Liver (tissue), 9 donors: ENCODE measurements around the gene ULBP1. TPM values are rescaled to one million over a fixed set of nuclear protein-coding genes. Genes with fewer than 3 reads are reported as not detected.

Experiments used
- DNase-seq: peaks from one replicate; pipeline ENCODE4 v3.0.0-alpha.2; 2017; ENCODE audit warnings: low spot score
- H3K27ac ChIP-seq, 2 donors: one replicate each; pipeline ENCODE4 v1.7.0; 2013; ENCODE audit warnings: inconsistent platforms in 2 of 2, low read length in 2 of 2, control low read depth in 1 of 2, low read depth in 1 of 2, mild to moderate bottlenecking in 1 of 2
- H3K27me3 ChIP-seq, 4 donors: one replicate each; pipeline versions ENCODE4 v1.6.1 to v1.7.0; 2013; ENCODE audit warnings: low read length in 3 of 4, inconsistent platforms in 1 of 4, mild to moderate bottlenecking in 1 of 4, moderate library complexity in 1 of 4; ENCODE audit not compliant: control insufficient read depth in 4 of 4, insufficient read depth in 4 of 4
- H3K36me3 ChIP-seq, 4 donors: one replicate each; pipeline versions ENCODE4 v1.6.1 to v1.7.0; 2013; ENCODE audit warnings: low read length in 3 of 4, mild to moderate bottlenecking in 3 of 4, low read depth in 1 of 4, moderate library complexity in 1 of 4; ENCODE audit not compliant: control insufficient read depth in 4 of 4, insufficient read depth in 3 of 4
- H3K4me1 ChIP-seq, 4 donors: one replicate each; pipeline versions ENCODE4 v1.6.1 to v1.7.0; 2013; ENCODE audit warnings: low read length in 3 of 4, mild to moderate bottlenecking in 3 of 4, moderate library complexity in 1 of 4; ENCODE audit not compliant: control insufficient read depth in 4 of 4, insufficient read depth in 4 of 4
- H3K4me3 ChIP-seq, 3 donors: one replicate each; pipeline versions ENCODE4 v1.6.1 to v1.7.0; 2013; ENCODE audit warnings: low read length in 3 of 3, control low read depth in 1 of 3, low read depth in 1 of 3, mild to moderate bottlenecking in 1 of 3
- H3K9ac ChIP-seq, 2 donors: one replicate each; pipeline ENCODE4 v1.7.0; 2013; ENCODE audit warnings: low read length in 2 of 2, mild to moderate bottlenecking in 2 of 2, moderate library complexity in 2 of 2, control low read depth in 1 of 2, low read depth in 1 of 2
- H3K9me3 ChIP-seq, 4 donors: one replicate each; pipeline versions ENCODE4 v1.6.1 to v1.7.0; 2013; ENCODE audit warnings: low read length in 3 of 4; ENCODE audit not compliant: control insufficient read depth in 4 of 4
- EGR1 ChIP-seq, 2 donors: IDR thresholded peaks; 2 replicates each; pipeline ENCODE4 v1.6.1; 2016 to 2018; ENCODE audit warnings: antibody characterized with exemption in 2 of 2, low read depth in 2 of 2
- FOXA1 ChIP-seq: IDR thresholded peaks from 2 replicates; pipeline ENCODE4 v1.6.1; 2016; ENCODE audit warnings: antibody characterized with exemption
- FOXA2 ChIP-seq: IDR thresholded peaks from 2 replicates; pipeline ENCODE4 v1.6.1; 2016; ENCODE audit warnings: antibody characterized with exemption
- GABPA ChIP-seq, 2 donors: IDR thresholded peaks in 1 of 2; conservative IDR thresholded peaks in 1 of 2; 2 replicates each; pipeline ENCODE4 v1.6.1; 2016; ENCODE audit warnings: antibody characterized with exemption in 2 of 2, mild to moderate bottlenecking in 1 of 2, moderate library complexity in 1 of 2
- HNF4A ChIP-seq, 2 donors: conservative IDR thresholded peaks; 2 replicates each; pipeline ENCODE4 v1.6.1; 2016; ENCODE audit warnings: antibody characterized with exemption in 2 of 2, mild to moderate bottlenecking in 2 of 2
- HNF4G ChIP-seq: IDR thresholded peaks from 2 replicates; pipeline ENCODE4 v1.6.1; 2016; ENCODE audit warnings: antibody characterized with exemption
- JUND ChIP-seq, 2 donors: IDR thresholded peaks; 2 replicates each; pipeline ENCODE4 v1.6.1; 2016; ENCODE audit warnings: antibody characterized with exemption in 2 of 2
- MAX ChIP-seq: IDR thresholded peaks from 2 replicates; pipeline ENCODE4 v1.6.1; 2016; ENCODE audit warnings: antibody characterized with exemption
- NR2F2 ChIP-seq: IDR thresholded peaks from 2 replicates; pipeline ENCODE4 v1.6.1; 2016; ENCODE audit warnings: antibody characterized with exemption
- RAD21 ChIP-seq, 2 donors: IDR thresholded peaks; 2 replicates each; pipeline ENCODE4 v1.6.1; 2016; ENCODE audit warnings: antibody characterized with exemption in 2 of 2, mild to moderate bottlenecking in 2 of 2
- REST ChIP-seq: IDR thresholded peaks from 2 replicates; pipeline ENCODE4 v1.6.1; 2016; ENCODE audit warnings: antibody characterized with exemption, mild to moderate bottlenecking
- RXRA ChIP-seq, 2 donors: IDR thresholded peaks; 2 replicates each; pipeline ENCODE4 v1.6.1; 2017 to 2018; ENCODE audit warnings: antibody characterized with exemption in 2 of 2, mild to moderate bottlenecking in 1 of 2
- SP1 ChIP-seq: IDR thresholded peaks from 2 replicates; pipeline ENCODE4 v1.6.1; 2018; ENCODE audit warnings: antibody characterized with exemption, mild to moderate bottlenecking
- TAF1 ChIP-seq: conservative IDR thresholded peaks from 2 replicates; pipeline ENCODE4 v1.6.1; 2016; ENCODE audit warnings: antibody characterized with exemption, mild to moderate bottlenecking
- YY1 ChIP-seq: IDR thresholded peaks from 2 replicates; pipeline ENCODE4 v1.6.1; 2016; ENCODE audit warnings: antibody characterized with exemption, mild to moderate bottlenecking
- ZBTB33 ChIP-seq: IDR thresholded peaks from 2 replicates; pipeline ENCODE4 v1.6.1; 2016; ENCODE audit warnings: antibody characterized with exemption
- WGBS: extraction: QIAGEN DNeasy Blood & Tissue Kit; methylation state at CpG from one replicate; pipeline ENCODE4 v1.1.7; 2013; 5-methylcytosine and 5-hydroxymethylcytosine counted together
- polyA plus RNA-seq, 2 donors: library from polyadenylated mRNA; stranded (reverse) in 1 of 2; unstranded in 1 of 2; fragments of 200-250 nt in 1 of 2; fragments of >200 nt in 1 of 2; fragmentation: Nextera tagmentation in 1 of 2; extraction: Ambion mirVana in 1 of 2; gene quantifications; one replicate each; pipeline versions ENCODE4 v1.2.1 to v1.2.3, GENCODE V29; 2013 to 2015
- total RNA-seq, 2 donors: library from RNA; depleted of rRNA; stranded (reverse); fragments of >200 nt; gene quantifications; one replicate each; pipeline ENCODE4 v1.2.3, GENCODE V29; 2014
- TF ChIP-seq, protein P1 (sequence below): fragments of 150-350 bp; IDR thresholded peaks from 2 replicates; pipeline ENCODE4 v1.5.1; 2017; ENCODE audit warnings: improper control_type of control experiment, low read depth, low read length; ENCODE audit not compliant: missing input control
- TF ChIP-seq, protein P2 (sequence below): IDR thresholded peaks from 2 replicates; pipeline ENCODE4 v1.6.1; 2016; ENCODE audit warnings: antibody characterized with exemption
- donor health status: healthy.
- donor health status: healthy.
- donor health status: healthy.
- donor health status: healthy.
- donor health status: healthy.

ULBP1 gene
- total and polyA plus RNA-seq, 4 donors, result under 0.01 to 0.05 (median 0.03) TPM; not detected in 1

DNA sequence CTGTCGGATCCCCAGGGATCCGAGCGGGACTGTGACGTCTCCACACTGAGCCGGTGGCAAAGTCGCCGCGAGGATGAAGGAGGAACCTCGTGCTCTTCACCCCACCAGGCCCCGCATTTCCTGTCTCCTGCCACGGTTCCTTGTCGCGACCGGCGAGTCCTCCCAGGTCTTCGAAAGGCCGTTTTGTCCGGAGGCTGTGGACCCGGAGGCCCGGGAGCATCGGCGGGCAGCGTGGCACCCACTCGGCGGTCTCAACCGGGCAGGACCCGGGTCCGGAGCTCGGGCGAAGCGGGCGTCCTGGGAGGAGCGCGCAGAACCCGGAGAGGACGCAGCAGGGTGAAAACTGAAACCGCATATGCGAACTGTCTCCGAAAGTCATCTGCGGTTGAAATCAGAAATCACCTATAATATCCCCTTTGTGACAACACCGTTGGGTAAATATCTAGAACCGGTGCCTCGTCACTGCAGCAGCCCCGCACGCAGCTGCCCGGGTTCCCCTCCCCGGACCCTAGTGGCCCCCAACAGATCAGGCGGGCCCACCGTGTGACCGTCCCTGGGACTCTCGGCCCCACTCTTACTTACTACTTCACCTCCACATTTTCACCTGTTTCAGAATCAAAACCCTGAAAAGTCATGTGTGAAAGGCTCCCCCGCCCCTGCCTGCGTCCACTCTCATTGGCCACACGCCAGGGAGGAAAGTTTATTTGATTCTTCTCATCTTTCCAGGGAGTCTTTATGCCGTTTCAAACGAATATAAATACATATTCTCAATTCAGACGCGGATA, 25.0 kb upstream of the ULBP1 start:
- 1% methylated on average over 58 of the region's 58 CpGs for WGBS
- no peak overlapping the region for H3K27ac ChIP-seq
- TF ChIP-seq RAD21 (IDR thresholded peaks at IDR 0.05), result no peak
- no peak for TF ChIP-seq TAF1
- no peak for TF ChIP-seq HNF4G
- H3K9me3 ChIP-seq, result no peaks in the 10 kb centered on the region
- H3K9ac ChIP-seq, result no peak overlapping the region
- DNase-seq, result no peak
- peak overlapping the region in 2 of 3 donors; percentile 54 to 57 for H3K4me3 ChIP-seq
- H3K36me3 ChIP-seq, result no peaks in the 10 kb centered on the region
- peaks cover 9 to 27% (median 14%) of the 10 kb centered on the region in 4 donors for H3K4me1 ChIP-seq
- peaks cover 0 to 27% (median 14%) of the 10 kb centered on the region in 4 donors for H3K27me3 ChIP-seq

GRCh38 chr6:149939356-149939648, 24.4 kb upstream of the ULBP1 start:
- Histone ChIP-seq H3K4me1 (peaks cover 9 to 27% (median 14%) of the 10 kb centered on the region in 4 donors), H3K9ac (no peak overlapping the region), H3K36me3 (no peaks in the 10 kb centered on the region), H3K4me3 (no peak overlapping the region), H3K9me3 (no peaks in the 10 kb centered on the region), H3K27me3 (peaks cover 0 to 27% (median 14%) of the 10 kb centered on the region in 4 donors), H3K27ac (no peak overlapping the region)
- no peak for TF ChIP-seq NR2F2
- TF ChIP-seq MAX, result no peak
- TF ChIP-seq, protein P1, sequence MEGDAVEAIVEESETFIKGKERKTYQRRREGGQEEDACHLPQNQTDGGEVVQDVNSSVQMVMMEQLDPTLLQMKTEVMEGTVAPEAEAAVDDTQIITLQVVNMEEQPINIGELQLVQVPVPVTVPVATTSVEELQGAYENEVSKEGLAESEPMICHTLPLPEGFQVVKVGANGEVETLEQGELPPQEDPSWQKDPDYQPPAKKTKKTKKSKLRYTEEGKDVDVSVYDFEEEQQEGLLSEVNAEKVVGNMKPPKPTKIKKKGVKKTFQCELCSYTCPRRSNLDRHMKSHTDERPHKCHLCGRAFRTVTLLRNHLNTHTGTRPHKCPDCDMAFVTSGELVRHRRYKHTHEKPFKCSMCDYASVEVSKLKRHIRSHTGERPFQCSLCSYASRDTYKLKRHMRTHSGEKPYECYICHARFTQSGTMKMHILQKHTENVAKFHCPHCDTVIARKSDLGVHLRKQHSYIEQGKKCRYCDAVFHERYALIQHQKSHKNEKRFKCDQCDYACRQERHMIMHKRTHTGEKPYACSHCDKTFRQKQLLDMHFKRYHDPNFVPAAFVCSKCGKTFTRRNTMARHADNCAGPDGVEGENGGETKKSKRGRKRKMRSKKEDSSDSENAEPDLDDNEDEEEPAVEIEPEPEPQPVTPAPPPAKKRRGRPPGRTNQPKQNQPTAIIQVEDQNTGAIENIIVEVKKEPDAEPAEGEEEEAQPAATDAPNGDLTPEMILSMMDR, result no peak
- TF ChIP-seq RXRA (IDR thresholded peaks at IDR 0.05), result no peak
- no peak for TF ChIP-seq FOXA2
- TF ChIP-seq RAD21 (IDR thresholded peaks at IDR 0.05), result no peak
- no peak for TF ChIP-seq EGR1 (IDR thresholded peaks at IDR 0.05; ENCODE audit: low read depth in 2 of 2)
- no peak for TF ChIP-seq REST
- no peak for TF ChIP-seq SP1
- TF ChIP-seq, protein P2, sequence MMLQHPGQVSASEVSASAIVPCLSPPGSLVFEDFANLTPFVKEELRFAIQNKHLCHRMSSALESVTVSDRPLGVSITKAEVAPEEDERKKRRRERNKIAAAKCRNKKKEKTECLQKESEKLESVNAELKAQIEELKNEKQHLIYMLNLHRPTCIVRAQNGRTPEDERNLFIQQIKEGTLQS, result no peak
- TF ChIP-seq HNF4G, result no peak
- no peak for TF ChIP-seq ZBTB33
- no peak for TF ChIP-seq HNF4A (conservative IDR thresholded peaks at IDR 0.05)
- TF ChIP-seq GABPA (IDR thresholded peaks at IDR 0.05 in 1 of 2, conservative IDR thresholded peaks at IDR 0.05 in 1 of 2), result no peak
- no peak for TF ChIP-seq JUND (IDR thresholded peaks at IDR 0.05)
- no peak for TF ChIP-seq YY1
- TF ChIP-seq FOXA1, result no peak
- 20% methylated on average over 5 of the region's 5 CpGs for WGBS
- DNase-seq, result no peak
